Activated CD4-positive, alpha-beta T cell treated with anti-CD3 and anti-CD28 coated beads, Interleukin-2, Interleukin-4, amounts not matched to agents 100 ng/mL and 50 ng/mL, durations not matched to agents 16 hours and 8 hours (primary cell): ENCODE data around the gene CCT6A.
"Not testable (repeated sequence)": the region's sequence is repeated elsewhere in the genome, so short reads cannot be mapped to it uniquely, and the experiment has no call there.

ENCODE experiments used
- DNase-seq: peaks from one replicate; pipeline ENCODE4 v3.0.0-alpha.2; 2020; ENCODE audit warnings: low spot score

The CCT6A gene

GRCh38 chr7:56051053-56051338 lies 569 bp upstream of the CCT6A start:
- no peak for DNase-seq

GRCh38 chr7:56053379-56053778 lies 1.8 kb downstream of the CCT6A start:
- DNase-seq: no peak

- no peak for DNase-seq
These were observed 2.4 kb downstream of the CCT6A start for GRCh38 chr7:56053993-56054392.

- DNase-seq: no peak
These were observed 10.8 kb downstream of the CCT6A start for GRCh38 chr7:56062382-56062781.

- no peak for DNase-seq
These were observed 11.9 kb downstream of the CCT6A start for GRCh38 chr7:56063500-56063881.

- DNase-seq: peak; percentile 89
These were observed 12.5 kb downstream of the CCT6A start, which contains the start of gene SUMF2 for GRCh38 chr7:56063882-56064625. SUMF2 (plus strand) TSS chr7:56064286; CDS start chr7:56064312, 26 bp downstream.

GRCh38 chr7:56066376-56066775 lies 14.8 kb downstream of the CCT6A start:
- not testable (repeated sequence) for DNase-seq

GRCh38 chr7:56074371-56074791 lies 22.8 kb downstream of the CCT6A start:
- DNase-seq: peak; percentile 74

- DNase-seq: no peak
These were observed 26.1 kb downstream of the CCT6A start for GRCh38 chr7:56077681-56078080.

GRCh38 chr7:56078196-56078595 lies 26.6 kb downstream of the CCT6A start:
- DNase-seq: no peak

GRCh38 chr7:56079450-56080185 lies 28.1 kb downstream of the CCT6A start:
- no peak for DNase-seq

GRCh38 chr7:56080726-56081435 lies 29.3 kb downstream of the CCT6A start:
- DNase-seq: not testable (repeated sequence)

- no peak for DNase-seq
These were observed 30.2 kb downstream of the CCT6A start for GRCh38 chr7:56081626-56082340.

GRCh38 chr7:56083150-56083785 lies 31.7 kb downstream of the CCT6A start:
- no peak for DNase-seq

GRCh38 chr7:56086761-56087160 lies 35.2 kb downstream of the CCT6A start:
- no peak for DNase-seq

GRCh38 chr7:56087445-56087844 lies 35.9 kb downstream of the CCT6A start:
- DNase-seq: no peak

- no peak for DNase-seq
These were observed 40.0 kb downstream of the CCT6A start for GRCh38 chr7:56091591-56091990.

GRCh38 chr7:56092388-56092787 lies 40.8 kb downstream of the CCT6A start:
- DNase-seq: not testable (repeated sequence)

GRCh38 chr7:56092789-56093531 lies 41.4 kb downstream of the CCT6A start, which contains the start of gene PHKG1:
PHKG1 (minus strand) TSS chr7:56092952; CDS start chr7:56088941, 4,011 bp downstream.
- no peak for DNase-seq

- DNase-seq: no peak
These were observed 46.1 kb downstream of the CCT6A start for GRCh38 chr7:56097700-56098099.
